GM21576 (cell line): ENCODE measurements around the gene IGSF21.

Experiments used
- ATAC-seq: cut with Tn5 transposase; IDR thresholded peaks from one replicate; pipeline ENCODE4 v1.9.1; 2021; ENCODE audit warnings: mild to moderate bottlenecking, moderate library complexity; ENCODE audit not compliant: unreplicated experiment

IGSF21 gene

DNA sequence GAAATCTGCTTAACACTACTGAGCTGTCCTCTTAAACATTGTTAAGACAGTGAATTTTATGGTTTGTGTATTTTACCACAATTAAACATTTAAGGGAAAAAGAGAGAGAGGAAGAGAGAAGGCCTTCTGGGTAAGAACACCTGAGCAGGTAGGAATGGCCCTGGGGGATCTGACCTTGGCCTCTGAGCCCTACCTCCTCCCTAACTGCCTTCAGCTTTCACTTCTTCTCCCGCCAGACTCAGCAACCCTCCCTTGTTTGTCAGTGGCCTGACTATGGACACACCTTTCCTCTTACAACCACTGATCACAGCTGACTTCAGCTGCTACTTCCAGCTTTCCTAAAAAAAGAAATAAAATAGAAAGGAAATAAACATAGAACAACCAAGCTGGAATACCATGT lies 13.5 kb upstream of the IGSF21 start:
- no peak for ATAC-seq

DNA sequence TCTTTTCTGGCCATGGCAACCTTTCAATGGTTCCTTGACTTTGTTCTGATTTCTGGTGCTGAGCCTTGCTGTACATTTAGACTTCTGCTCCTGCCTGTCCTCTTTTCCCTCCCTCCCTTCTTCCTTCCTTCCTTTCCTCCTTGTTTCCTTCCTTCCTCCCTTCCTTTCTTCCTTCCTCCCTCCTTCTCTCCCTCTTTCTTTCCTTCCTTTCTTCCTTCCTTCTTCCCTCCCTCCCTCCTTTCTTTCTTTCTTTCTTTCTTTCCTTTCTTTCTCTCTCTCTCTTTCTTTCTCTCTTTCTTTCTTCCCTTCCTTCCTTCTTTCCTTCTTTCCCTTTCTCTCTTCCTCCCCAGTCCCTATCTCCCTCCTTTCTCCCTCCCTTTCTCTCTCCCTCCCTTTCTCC lies 10.4 kb upstream of the IGSF21 start:
- no peak for ATAC-seq

DNA sequence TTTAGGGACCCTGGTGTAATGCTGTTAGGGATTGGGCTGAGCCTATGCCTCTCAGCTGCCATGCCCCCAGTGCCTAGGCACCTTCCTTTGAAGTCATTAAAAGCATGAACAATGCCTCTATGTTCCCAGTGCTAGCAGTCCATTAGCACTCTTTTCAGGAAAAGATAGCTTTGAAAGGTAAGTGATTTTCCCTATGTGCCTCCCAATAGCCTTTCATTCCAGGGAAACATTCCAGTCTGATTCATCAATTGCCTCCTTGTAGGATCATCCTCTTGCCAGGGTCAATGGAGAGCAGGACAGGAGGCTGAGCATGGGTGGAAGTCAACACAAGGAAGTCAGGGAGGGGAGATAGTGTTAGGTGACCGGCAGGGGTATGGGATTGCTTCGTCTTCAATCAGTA lies 8.6 kb upstream of the IGSF21 start:
- ATAC-seq = no peak

DNA sequence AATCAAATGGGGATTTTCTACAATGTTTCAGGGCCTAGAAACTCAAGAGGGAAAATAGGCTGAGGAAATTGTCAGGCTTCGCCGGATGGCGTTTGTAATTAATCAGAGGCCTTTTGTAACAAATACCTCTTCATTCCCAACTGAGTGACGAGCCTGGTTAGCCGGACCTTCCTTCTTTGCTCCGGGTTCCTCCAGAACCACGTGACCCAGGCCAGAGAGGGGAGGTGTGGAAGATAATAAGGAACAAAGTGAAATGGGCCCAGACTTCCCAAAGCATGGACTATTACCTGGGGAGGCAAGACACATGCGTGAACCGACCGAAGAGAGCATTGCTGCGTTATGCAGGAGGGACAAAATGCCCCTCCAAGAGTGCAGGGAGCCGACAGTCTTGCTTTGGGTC lies 7.5 kb upstream of the IGSF21 start:
- no peak for ATAC-seq

DNA sequence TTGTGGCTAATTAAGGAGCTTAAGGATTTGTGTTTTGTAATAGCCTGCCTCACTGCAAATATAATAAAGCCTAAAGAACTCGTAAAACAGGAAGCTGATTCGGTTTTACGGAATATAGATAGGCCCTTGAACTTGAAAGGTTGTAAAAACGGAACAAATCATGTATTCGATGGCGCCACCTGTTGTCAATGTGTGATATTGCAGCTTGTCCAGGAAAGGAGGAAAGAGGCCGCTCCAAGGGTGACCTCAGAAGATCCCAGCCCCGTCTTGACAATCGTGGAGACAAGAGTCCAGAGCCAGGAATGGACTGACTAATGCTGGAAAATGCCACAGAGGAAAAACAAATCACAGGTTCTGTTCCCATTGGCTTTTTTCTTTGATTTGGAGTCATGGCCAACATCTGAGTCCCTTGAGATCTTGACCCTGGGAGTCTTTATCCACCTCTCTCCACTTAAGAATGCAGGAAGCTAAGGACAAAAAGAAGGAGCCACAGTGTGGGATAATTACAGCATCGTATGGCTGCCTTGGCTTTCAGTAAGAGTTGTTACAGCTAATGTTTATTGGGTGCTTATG lies 7.0 kb upstream of the IGSF21 start:
- ATAC-seq = no peak

DNA sequence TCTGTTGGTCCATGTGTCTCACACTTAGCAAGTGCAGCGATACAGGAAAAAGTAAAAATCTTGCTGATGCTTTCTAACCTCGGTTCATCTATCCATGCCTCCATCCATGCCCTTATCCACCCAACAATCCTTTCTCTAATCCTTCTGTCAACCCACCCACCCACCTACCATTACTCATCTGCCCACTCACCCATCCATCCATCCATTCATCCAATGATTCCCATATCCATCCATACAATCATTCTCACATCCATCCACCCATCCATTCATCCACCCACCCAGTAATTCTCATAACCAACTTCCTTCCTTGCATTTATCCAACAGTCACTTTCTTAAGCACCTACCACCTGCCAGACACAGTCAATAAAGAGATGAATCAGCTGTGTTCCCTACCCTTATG lies 6.1 kb upstream of the IGSF21 start:
- ATAC-seq = no peak

DNA sequence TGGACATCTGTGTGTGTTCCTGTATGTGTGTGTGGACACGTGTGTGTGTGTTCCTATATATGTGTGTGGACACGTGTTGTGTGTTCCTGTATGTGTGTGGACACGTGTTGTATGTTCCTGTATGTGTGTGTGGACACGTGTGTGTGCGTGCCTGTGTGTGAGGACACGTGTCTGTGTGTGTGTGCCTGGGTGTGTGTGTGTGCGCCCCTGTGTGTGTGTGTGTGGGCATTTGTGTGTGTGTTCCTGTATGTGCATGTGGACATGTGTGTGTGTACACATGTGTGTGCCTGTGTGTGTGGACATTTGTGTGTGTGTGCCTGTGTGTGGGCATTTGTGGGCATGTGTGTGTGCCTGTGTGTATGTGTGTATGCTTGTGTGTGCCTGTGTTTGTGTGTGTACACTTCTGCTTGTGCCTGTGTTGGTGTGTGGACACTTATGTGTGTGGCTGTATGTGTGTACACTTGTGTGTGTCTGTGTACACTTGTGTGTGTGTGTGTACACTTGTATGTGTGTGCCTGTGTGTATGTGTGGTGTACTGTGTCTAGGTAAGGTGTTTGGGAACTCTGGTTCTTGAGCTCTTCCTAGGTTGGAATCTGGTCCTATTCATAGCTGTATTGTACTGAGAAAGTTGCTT lies 3.7 kb upstream of the IGSF21 start:
- no peak for ATAC-seq

DNA sequence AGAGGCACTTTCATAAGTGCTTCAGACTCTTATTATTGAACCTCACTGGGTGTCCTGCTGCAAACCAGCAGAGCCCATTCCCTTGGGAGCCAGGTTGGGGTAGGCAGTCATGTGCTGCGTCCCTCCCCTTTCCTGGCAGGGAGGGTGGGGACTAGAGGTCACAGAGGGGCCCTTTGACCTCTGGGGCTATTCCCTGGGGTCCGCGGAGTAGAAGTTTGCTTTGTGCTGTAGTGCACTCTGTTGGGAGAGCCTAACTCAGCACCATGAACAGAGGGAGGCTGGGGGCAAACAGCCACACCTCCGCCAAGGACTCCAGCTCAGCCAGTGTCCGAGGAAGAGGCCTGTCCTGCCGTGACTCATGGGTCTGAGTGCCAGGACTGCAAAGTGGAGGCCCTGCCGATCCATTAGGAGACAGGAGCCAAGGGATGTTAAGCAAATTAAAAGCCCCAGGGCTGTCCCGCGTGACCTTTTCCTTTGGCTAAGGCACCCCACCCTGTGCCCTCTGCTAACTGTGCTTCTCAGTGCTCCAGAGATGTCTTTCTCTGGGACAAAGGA lies 3.0 kb upstream of the IGSF21 start:
- no peak for ATAC-seq

DNA sequence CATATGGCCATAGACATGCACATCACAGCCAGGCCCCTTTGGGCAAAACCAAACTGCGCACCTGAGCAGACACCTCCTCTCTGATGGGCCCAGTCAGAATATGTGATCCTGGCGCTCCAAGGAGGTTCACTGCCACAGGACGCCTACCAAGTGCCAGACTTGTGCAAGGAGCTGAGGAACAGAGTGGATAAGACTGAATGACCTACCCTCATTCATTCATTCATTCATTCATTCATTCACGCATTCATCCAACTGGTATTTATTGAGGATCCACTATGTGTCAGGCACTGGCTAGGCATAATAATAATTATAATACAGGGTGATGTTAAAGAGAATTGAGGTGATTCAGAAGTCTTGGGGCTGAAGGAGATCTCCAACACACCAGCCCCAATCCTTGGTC lies 2.4 kb upstream of the IGSF21 start:
- no peak for ATAC-seq

DNA sequence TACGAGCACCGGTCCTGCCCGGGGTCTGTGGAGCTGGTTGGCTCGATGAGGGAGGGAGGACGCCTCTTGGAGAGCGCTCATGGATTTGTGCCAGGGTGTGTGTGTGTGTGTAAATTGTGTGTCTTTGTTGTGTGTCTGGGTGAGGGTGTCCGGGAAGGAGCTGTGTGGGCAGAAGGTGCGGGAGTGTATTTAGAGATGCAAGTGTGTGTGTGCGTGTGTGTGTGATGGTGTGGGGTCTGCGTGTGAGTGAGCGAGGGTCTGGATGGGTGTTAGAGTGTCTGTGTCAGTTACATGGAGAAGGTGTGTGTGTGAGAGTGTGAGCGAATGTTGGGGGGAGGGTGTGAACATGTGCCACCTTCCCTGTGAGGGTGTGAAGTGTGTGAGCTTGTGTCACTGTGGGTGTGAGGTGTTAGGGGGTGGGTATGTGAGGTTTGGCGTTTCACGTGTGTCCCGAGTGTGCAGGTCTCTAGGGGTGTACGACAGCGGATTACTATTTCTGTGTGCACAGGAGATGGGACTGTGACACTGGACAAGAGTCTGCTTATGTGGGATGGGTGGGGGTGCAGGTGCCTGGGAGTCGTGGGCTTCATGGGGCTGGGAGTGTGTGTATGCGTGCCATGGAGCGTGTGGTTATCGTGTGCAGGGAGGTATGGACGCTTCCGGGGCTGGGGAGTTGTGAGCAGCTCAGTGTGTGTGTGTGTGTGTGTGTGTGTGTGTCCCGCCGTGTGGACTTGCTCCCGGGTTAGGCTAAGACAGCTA lies 880 bp downstream of the IGSF21 start:
- no peak for ATAC-seq

DNA sequence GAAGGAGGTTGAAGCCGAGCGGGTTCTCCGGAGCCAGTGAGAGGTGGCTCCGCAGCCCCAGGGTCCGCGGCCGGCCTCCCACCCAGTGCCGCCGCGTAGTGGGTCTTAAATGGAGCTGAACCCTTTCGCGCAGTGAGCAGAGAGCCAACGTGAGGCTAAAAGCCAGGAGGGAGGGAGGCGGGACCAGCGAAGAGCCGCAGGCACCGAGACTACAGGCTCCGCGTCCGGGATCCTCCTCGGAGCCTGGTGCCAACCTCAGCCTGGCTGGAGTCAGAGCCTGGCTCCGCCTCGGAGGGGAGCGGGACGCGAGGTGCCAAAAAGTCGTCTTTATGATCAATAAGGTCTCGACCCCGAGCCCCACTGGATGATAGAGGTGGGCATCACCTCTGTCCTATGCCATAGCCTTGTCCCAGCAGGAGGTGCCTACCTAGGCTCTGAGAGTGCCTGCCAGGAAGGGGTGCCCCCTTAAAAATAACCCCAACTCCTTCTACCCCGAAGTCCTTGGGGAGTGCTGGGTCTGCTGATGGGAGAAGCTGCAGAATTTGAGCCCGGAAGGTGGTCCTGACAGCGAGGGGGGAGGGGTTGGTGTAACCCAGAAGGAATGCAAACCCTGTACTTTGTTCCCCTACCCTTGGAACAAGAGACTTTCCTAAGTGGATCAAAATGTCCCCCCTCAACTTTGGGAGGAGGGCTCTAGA lies 1.6 kb downstream of the IGSF21 start:
- no peak for ATAC-seq

DNA sequence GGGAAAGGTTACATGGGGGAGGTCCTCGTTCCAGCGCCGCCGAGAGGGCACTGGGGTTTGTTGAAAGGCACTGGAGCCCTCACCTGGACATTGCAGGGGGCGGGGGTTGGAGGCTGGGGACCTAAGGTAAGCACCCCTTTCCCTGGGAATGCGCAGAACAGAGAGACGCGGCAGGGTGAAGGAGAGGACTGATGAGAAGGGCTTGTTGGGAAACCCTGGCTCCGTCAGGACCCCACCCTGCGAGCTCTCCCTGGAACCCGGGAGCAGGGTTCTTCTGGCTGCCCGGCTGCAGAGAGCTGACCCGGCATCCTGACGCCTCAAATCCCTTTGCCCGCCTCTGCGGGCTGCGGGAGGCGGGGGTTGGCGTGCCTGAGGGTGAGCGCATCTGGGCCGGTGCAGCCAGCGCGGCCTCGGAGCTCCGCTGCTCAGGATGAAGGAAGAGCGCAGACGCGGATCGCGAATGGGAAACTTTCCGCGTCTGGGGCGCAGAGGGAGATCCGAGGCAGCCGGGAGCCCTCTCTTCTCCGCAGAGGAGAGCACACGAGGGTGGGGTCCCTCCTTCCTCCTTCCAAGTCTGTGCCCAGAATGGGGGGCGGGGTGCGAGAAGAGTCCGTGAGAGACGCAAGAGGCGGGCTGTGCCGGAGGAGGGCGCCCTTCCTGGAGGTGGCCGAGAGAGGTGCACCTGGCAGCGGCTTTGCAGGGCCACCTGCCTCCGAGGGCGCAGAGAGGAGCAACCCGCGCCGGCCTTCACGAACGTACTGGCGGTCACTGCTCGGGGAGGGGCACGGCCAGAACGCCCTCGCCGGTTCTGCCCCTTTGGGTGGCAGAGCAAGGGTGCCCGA lies 2.4 kb downstream of the IGSF21 start:
- ATAC-seq = no peak

DNA sequence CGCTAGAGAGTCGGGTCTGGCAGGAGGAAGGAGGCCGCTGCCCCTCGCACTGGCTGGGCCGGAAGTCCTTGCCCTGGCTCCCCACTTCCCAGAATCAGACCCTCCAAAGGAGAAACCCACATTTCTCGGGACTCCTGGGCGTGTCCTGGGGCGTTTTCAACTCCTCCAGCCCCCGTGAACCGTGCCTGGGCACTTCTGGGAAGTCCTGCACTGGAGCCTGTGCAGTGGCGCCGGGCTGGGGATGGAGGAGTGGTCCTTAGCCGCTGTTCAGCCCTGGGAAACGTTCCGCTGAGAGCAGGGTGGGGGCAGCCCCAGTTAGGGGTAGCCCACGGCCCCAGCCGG lies 3.0 kb downstream of the IGSF21 start:
- ATAC-seq = no peak

DNA sequence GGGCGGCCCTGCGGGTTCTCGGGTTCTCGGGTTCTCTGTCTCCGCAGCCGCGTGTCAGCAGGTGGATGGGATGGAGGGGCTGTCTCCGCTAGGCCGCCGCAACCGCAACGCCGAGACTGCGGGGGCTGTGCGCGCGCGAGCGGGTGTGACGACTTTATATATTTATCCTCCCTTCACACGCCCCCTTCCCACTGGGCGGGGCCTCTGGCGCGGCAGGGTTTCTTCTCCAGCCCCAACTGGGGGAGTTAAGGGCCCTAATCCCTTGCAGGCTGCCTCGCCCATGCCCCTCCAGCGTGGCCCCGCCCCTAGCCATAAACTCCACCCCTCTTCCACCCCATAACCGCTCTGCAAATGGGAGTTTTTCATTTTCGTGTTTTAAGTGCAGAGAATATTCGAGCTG lies 3.4 kb downstream of the IGSF21 start:
- ATAC-seq = no peak

DNA sequence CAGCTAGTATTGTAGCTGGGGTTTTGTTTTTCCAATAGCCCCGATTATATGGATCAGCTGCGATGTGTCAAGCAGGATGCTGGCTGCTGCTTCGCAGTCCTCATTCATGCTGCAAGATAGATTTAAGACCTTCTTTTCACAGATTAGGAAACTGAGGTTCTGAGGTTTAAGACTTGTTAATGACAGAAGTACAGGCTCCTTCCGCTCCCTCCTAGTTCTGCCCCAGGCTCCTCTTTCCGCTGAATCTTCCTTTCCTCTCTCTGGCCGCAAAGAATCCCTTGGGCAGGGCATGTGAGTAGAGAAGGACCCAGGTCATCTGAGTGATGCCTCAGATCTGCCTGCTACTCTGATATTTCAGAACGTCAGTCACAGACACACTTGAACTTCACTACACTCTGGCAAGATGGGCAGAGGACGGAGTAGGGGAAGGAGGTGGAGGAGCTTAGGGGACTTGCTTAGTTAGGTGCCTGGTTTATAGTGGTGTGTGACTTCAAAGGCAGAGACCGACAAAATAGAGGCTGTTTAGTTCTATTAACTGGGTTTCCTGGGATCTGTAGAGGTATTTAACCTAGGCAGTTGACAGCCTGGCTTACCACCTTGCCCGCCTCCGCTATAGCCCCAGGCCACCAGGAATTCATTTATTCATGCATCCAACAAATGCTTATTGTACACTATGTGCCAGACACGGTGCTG lies 4.2 kb downstream of the IGSF21 start:
- ATAC-seq = no peak

DNA sequence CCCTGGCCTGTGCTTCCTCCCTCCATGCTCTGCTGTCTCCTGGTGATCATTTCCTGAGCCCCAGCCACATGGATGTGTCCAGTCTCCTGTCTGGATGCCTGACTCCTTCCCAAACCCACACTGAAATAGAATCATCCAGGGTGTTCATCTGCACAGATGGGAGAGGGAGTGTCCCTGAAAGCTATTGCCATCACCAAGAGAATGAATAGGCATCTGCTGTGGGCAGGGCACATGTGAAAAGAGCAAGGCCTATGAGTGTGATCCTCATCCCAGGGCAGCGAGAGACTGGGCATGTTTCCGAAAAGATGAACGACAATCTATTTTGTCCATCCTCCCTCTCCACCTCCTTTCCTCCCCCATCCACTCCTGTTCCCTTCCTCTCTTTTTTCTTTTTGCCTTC lies 5.0 kb downstream of the IGSF21 start:
- no peak for ATAC-seq

DNA sequence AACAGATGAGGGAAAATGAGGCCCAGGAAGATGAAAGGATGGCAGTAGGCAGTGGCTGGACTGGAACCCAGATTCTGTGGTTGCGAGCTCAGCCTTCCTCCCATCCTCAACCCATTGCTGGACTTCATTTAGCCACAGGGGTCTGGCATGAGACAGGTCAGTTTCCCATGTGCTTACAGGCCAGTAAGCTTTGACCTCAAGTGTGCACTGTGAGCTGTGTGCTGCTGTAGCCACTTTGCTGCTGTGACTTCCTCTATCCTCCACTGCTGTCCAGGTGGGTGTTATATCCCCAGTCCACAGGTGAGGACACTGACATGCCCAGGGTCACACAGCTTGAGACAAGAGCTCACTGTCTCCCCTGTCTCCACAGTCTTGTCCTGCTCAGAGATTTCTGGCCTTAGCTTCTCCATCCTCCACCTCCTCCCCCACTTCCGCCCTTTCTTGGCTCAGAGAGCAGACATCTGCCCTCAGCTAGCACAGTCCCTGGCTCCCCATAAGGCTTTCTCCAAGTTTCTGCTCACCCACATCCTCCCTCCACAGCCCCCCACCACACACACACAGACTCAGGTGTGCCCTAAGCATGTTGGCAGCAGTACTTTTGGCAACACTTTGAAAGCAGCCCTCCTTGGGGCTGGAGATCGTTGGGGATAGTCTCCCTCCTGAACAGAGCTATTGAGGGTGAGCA lies 7.3 kb downstream of the IGSF21 start:
- ATAC-seq = no peak

DNA sequence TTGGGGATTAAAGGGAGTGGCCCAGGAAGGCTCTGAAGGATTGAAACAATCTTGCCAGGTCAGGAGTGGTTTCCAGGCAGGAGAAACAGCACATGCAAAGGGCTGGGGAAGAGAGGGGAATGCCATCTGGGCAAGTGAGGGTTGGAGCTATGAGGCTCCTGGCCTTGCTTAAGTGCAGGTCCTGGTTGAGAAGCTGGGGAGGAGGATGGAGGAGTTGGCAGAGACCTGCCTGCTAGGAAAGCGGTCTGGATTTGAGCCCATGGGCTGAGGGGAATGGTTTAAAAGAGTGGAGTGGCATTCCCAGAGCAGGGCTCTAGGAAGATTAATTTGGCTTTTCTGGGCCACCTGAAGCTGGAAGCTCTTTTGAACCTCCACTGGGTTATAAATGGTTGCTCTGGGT lies 9.2 kb downstream of the IGSF21 start:
- ATAC-seq = no peak

DNA sequence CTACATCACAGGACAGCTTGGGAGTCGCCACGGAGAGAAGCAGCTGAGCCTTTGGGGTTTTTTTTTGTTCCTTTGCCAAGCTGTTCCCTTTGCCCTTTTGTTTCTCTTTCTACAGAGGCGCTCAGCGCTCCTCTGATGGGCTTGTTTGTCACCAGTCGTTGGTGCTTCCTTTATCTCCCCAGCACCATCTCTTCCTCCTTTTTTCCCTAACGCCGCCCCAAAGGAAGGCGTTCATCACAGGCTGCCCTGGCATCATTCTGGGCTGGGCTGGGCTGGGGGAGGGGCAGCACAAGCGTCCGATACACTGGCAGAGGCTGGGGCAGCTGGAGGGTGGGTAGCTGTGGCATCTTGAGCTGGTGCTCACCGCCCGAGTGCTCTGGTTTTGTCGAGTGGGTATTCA lies 10.5 kb downstream of the IGSF21 start:
- ATAC-seq = no peak

DNA sequence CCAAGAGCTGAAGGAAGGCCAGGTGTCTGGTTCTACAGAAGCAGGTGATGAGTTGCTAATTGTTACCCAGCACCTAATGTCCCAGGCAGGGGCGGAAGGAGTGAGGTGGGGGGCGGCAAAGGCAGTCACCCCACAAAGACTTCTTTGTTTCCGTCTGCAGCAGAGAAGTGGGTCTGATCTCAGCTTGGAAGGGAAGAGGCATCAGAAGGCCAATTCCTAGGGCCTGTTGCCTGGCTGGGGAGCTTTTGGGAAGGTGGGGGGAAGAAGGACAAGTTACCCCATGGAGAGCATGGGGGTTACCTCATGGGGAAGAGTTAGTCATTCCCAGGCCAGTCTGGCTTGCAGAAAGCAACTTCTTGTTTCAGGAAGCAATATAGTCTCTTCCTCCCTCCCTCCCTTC lies 10.9 kb downstream of the IGSF21 start:
- no peak for ATAC-seq
